OCI-LY3 (cell line): ENCODE measurements around the gene ARL3.

ENCODE experiments used
- H2AFZ ChIP-seq: fragments of 200-600, 300-600 bp; shearing (Covaris generic); 2 replicates; pipeline ENCODE4 v1.6.0; 2014; ENCODE audit warnings: antibody characterized with exemption, low read depth, low read length
- H3K27ac ChIP-seq: fragments of 200-600, 300-600 bp; sonication (generic); 2 replicates; pipeline ENCODE4 v1.5.1; 2014; ENCODE audit warnings: mild to moderate bottlenecking, low read length, moderate library complexity, mixed read lengths
- H3K27me3 ChIP-seq: fragments of 200-600, 300-600 bp; sonication (generic); 2 replicates; pipeline ENCODE4 v1.6.1; 2014; ENCODE audit warnings: low read depth, low read length, mixed read lengths
- H3K36me3 ChIP-seq: fragments of 200-600, 300-600 bp; sonication (generic); replicated peaks from 2 replicates; pipeline ENCODE3; 2014; ENCODE audit warnings: low read depth, low read length, mixed read lengths
- H3K4me1 ChIP-seq: fragments of 300-600, 200-600 bp; sonication (generic); 2 replicates; pipeline ENCODE4 v1.6.1; 2014; ENCODE audit warnings: low read length, mixed read lengths
- H3K4me2 ChIP-seq: fragments of 200-600, 300-600 bp; sonication (generic); 2 replicates; pipeline ENCODE4 v1.6.1; 2014; ENCODE audit warnings: low read length, mixed read lengths
- H3K4me3 ChIP-seq: fragments of 300-600, 200-600 bp; sonication (generic); 2 replicates; pipeline ENCODE4 v1.5.1; 2014; ENCODE audit warnings: antibody characterized with exemption, mild to moderate bottlenecking, low read length, moderate library complexity
- H3K79me2 ChIP-seq: fragments of 300-600, 200-600 bp; shearing (Covaris generic); 2 replicates; pipeline ENCODE4 v1.6.1; 2014; ENCODE audit warnings: mild to moderate bottlenecking, low read length, mixed read lengths
- H3K9ac ChIP-seq: fragments of 300-600, 200-600 bp; shearing (Covaris generic); 2 replicates; pipeline ENCODE4 v1.6.0; 2014; ENCODE audit warnings: mild to moderate bottlenecking, low read length, moderate library complexity
- H3K9me3 ChIP-seq: fragments of 200-600, 300-600 bp; shearing (Covaris generic); 2 replicates; pipeline ENCODE4 v1.6.1; 2014; ENCODE audit warnings: low read length, mixed read lengths; ENCODE audit not compliant: insufficient read depth
- H4K20me1 ChIP-seq: fragments of 200-600, 300-600 bp; sonication (generic); 2 replicates; pipeline ENCODE4 v1.6.1; 2016; ENCODE audit warnings: low read length, mixed read lengths; ENCODE audit not compliant: insufficient read depth
- CTCF ChIP-seq: fragments of 200-600, 300-600 bp; sonication (generic); IDR thresholded peaks from 2 replicates; pipeline ENCODE4 v1.5.1; 2014; ENCODE audit warnings: antibody characterized with exemption, low read length, low read depth
- EZH2phosphoT487 ChIP-seq: fragments of 200-600 bp; shearing (Covaris generic); IDR thresholded peaks from 2 replicates; pipeline ENCODE4 v1.6.1; 2018; ENCODE audit warnings: antibody characterized with exemption, mixed run types, low read depth

ARL3 gene

GRCh38 chr10:102654969-102655368 is 59.2 kb downstream of the ARL3 start:
- Histone ChIP-seq H3K36me3 (peaks cover 9% of the 10 kb centered on the region), H4K20me1 (0 out of 2 replicates have a peak, but pooled peaks cover 11% of the 10 kb centered on the region), H3K27ac (no peak overlapping the region), H3K4me3 (no peak overlapping the region), H3K27me3 (no peaks in the 10 kb centered on the region), H3K79me2 (peaks cover 27% of the 10 kb centered on the region), H3K4me1 (peaks cover 36% of the 10 kb centered on the region), H3K9me3 (no peaks in the 10 kb centered on the region), H2AFZ (no peak overlapping the region), H3K4me2 (no peak overlapping the region), H3K9ac (no peak overlapping the region)
- TF ChIP-seq EZH2phosphoT487 (no peak), CTCF (no peak)

- H3K4me2 ChIP-seq: no peak overlapping the region
- H4K20me1 ChIP-seq: peaks cover 13% of the 10 kb centered on the region; the same call in 1 of the 2 replicates
- no peaks in the 10 kb centered on the region for H3K9me3 ChIP-seq
- H3K9ac ChIP-seq: no peak overlapping the region
- H3K27ac ChIP-seq: no peak overlapping the region
- peaks cover 9% of the 10 kb centered on the region for H3K36me3 ChIP-seq
- peaks cover 40% of the 10 kb centered on the region for H3K4me1 ChIP-seq
- TF ChIP-seq CTCF (no peak), EZH2phosphoT487 (no peak)
- peaks cover 31% of the 10 kb centered on the region for H3K79me2 ChIP-seq
- H3K27me3 ChIP-seq: no peaks in the 10 kb centered on the region
- H2AFZ ChIP-seq: no peak overlapping the region
- no peak overlapping the region for H3K4me3 ChIP-seq
These were observed 59.6 kb downstream of the ARL3 start for GRCh38 chr10:102654566-102654965.

- Histone ChIP-seq H3K27ac (peak overlapping the region; percentile 96), H4K20me1 (peaks cover 28% of the 10 kb centered on the region), H3K79me2 (peaks cover 46% of the 10 kb centered on the region), H3K36me3 (peaks cover 9% of the 10 kb centered on the region), H3K9me3 (no peaks in the 10 kb centered on the region), H3K9ac (no peak overlapping the region), H3K4me3 (peak overlapping the region; percentile 43; the same call in 1 of the 2 replicates), H3K27me3 (no peaks in the 10 kb centered on the region), H2AFZ (no peak overlapping the region), H3K4me1 (peaks cover 52% of the 10 kb centered on the region), H3K4me2 (peak overlapping the region; percentile 86)
- no peak for TF ChIP-seq CTCF
- no peak for TF ChIP-seq EZH2phosphoT487
These were observed 61.1 kb downstream of the ARL3 start for GRCh38 chr10:102653060-102653459.

GRCh38 chr10:102652170-102652916 is 61.9 kb downstream of the ARL3 start:
- H4K20me1 ChIP-seq: peaks cover 35% of the 10 kb centered on the region
- H3K4me1 ChIP-seq: peaks cover 52% of the 10 kb centered on the region
- peak overlapping the region; percentile 96 for H3K27ac ChIP-seq
- H3K9me3 ChIP-seq: no peaks in the 10 kb centered on the region
- peaks cover 53% of the 10 kb centered on the region for H3K79me2 ChIP-seq
- TF ChIP-seq CTCF: no peak
- no peak for TF ChIP-seq EZH2phosphoT487
- H3K4me2 ChIP-seq: peak overlapping the region; percentile 86
- no peak overlapping the region for H2AFZ ChIP-seq
- H3K27me3 ChIP-seq: no peaks in the 10 kb centered on the region
- peak overlapping the region; percentile 43 for H3K4me3 ChIP-seq
- H3K9ac ChIP-seq: peak overlapping the region; percentile 57; the same call in 1 of the 2 replicates
- H3K36me3 ChIP-seq: peaks cover 9% of the 10 kb centered on the region
